PC-3 (cell line): ENCODE data around the gene SWT1.
"Not testable (repeated sequence)": the region's sequence is repeated elsewhere in the genome, so short reads cannot be mapped to it uniquely, and the experiment has no call there.

Experiments used
- EZH2 ChIP-seq: fragments of 300-600 bp; sonication (generic); IDR thresholded peaks from one replicate; pipeline ENCODE4 v1.6.1; 2017; ENCODE audit warnings: antibody characterized with exemption, mild to moderate bottlenecking, low read length; ENCODE audit not compliant: unreplicated experiment
- EZH2phosphoT487 ChIP-seq: fragments of 300-600 bp; sonication (generic); IDR thresholded peaks from 2 replicates; pipeline ENCODE4 v1.6.1; 2018; ENCODE audit warnings: mild to moderate bottlenecking, antibody characterized with exemption, low read length, borderline replicate concordance
- TF ChIP-seq, protein P1 (sequence below): fragments of 300-600 bp; sonication (generic); conservative IDR thresholded peaks from 2 replicates; pipeline ENCODE4 v1.5.1; 2017; ENCODE audit warnings: antibody characterized with exemption, low read depth, mild to moderate bottlenecking, low read length

GRCh38 chr1:185321653-185322221, 164.8 kb downstream of the SWT1 start:
- TF ChIP-seq EZH2, EZH2phosphoT487: not testable (repeated sequence)
- TF ChIP-seq, protein P1, sequence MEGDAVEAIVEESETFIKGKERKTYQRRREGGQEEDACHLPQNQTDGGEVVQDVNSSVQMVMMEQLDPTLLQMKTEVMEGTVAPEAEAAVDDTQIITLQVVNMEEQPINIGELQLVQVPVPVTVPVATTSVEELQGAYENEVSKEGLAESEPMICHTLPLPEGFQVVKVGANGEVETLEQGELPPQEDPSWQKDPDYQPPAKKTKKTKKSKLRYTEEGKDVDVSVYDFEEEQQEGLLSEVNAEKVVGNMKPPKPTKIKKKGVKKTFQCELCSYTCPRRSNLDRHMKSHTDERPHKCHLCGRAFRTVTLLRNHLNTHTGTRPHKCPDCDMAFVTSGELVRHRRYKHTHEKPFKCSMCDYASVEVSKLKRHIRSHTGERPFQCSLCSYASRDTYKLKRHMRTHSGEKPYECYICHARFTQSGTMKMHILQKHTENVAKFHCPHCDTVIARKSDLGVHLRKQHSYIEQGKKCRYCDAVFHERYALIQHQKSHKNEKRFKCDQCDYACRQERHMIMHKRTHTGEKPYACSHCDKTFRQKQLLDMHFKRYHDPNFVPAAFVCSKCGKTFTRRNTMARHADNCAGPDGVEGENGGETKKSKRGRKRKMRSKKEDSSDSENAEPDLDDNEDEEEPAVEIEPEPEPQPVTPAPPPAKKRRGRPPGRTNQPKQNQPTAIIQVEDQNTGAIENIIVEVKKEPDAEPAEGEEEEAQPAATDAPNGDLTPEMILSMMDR: not testable (repeated sequence)
